Measurements from ENCODE around the gene CFC1B. TPM values are rescaled to one million over a fixed set of nuclear protein-coding genes. Genes with fewer than 3 reads are reported as not detected.
A peak's percentile ranks its signal among the peaks of the same experiment; 100 is the strongest.
"Not testable (repeated sequence)": the region's sequence is repeated elsewhere in the genome, so short reads cannot be mapped to it uniquely, and the experiment has no call there.

Gene CFC1B
- total and polyA plus RNA-seq, 2 experiments from 2014 or later = not detected

DNA sequence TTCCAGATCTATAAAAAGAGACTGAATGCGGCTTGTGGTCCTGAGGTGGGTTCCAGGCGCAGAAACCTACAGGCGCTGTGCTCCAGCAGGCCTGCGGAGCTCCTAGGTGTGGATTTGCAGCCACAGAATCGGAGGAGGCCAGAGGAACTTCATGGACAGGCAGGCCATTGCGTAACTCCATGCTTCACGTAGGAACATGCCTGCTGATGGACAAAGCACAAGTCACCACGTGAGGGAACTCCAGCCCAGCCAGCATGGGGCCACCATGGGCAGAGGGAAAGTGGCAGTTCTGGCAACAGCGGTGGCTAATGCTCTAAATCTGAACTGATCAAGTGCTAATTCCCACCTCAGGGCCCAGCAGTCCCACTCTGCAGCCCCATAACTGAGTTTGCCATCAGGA, 17.2 kb downstream of the CFC1B start:
- H3K4me3 Mint-ChIP-seq; H3K27ac Mint-ChIP-seq; H3K27ac ChIP-seq (ENCODE audit: low read depth); H3K27me3 ChIP-seq (ENCODE audit: insufficient read depth); H3K4me3 ChIP-seq; H2AFZ ChIP-seq; H3K4me2 ChIP-seq; H3K9me3 Mint-ChIP-seq; H3K4me1 Mint-ChIP-seq; DNase-seq (ENCODE audit: low spot score); H3K4me1 ChIP-seq (ENCODE audit: insufficient read depth); H3K9me2 ChIP-seq (ENCODE audit: insufficient read depth); H3K27me3 Mint-ChIP-seq (ENCODE audit: insufficient read depth, low read depth, poor library complexity); H3K36me3 ChIP-seq (ENCODE audit: insufficient read depth); H3F3A ChIP-seq (replicated peaks; ENCODE audit: low read depth); H3K36me3 Mint-ChIP-seq (ENCODE audit: low read depth); H4K20me1 ChIP-seq (replicated peaks; ENCODE audit: insufficient read depth); H3K79me2 ChIP-seq (replicated peaks; ENCODE audit: insufficient read depth); ATAC-seq: not testable (repeated sequence)

DNA sequence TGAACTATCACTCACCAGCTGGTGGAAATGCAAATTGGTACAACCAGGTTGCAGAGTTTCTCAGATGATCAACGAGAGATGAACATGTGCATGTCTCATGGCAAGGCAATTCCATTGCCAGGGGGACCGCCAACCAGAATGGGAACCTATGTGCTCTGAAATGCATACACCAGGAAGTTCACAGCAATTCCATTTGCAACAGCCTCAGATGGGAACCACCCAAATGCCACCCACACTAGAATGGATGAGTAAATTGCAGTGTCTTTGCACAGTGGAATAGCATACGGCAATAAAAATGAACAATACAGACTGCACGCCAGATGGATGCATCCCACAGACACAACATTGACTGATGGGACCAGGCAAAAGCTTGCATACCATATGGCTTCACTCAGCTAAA, 21.8 kb downstream of the CFC1B start:
- not testable (repeated sequence) for H3K4me1 ChIP-seq (ENCODE audit: insufficient read depth); ATAC-seq; H3K27me3 ChIP-seq (ENCODE audit: insufficient read depth); H3K27me3 Mint-ChIP-seq (ENCODE audit: insufficient read depth, low read depth, poor library complexity); H3K9me3 Mint-ChIP-seq; H3K79me2 ChIP-seq (replicated peaks; ENCODE audit: insufficient read depth); H3K4me3 ChIP-seq; H3K27ac Mint-ChIP-seq; H3K36me3 ChIP-seq (ENCODE audit: insufficient read depth); H3K4me3 Mint-ChIP-seq; H3K27ac ChIP-seq (ENCODE audit: low read depth); H3F3A ChIP-seq (replicated peaks; ENCODE audit: low read depth); H3K4me2 ChIP-seq; H4K20me1 ChIP-seq (replicated peaks; ENCODE audit: insufficient read depth); H3K9me2 ChIP-seq (ENCODE audit: insufficient read depth); H3K36me3 Mint-ChIP-seq (ENCODE audit: low read depth); H3K4me1 Mint-ChIP-seq; DNase-seq (ENCODE audit: low spot score); H2AFZ ChIP-seq

DNA sequence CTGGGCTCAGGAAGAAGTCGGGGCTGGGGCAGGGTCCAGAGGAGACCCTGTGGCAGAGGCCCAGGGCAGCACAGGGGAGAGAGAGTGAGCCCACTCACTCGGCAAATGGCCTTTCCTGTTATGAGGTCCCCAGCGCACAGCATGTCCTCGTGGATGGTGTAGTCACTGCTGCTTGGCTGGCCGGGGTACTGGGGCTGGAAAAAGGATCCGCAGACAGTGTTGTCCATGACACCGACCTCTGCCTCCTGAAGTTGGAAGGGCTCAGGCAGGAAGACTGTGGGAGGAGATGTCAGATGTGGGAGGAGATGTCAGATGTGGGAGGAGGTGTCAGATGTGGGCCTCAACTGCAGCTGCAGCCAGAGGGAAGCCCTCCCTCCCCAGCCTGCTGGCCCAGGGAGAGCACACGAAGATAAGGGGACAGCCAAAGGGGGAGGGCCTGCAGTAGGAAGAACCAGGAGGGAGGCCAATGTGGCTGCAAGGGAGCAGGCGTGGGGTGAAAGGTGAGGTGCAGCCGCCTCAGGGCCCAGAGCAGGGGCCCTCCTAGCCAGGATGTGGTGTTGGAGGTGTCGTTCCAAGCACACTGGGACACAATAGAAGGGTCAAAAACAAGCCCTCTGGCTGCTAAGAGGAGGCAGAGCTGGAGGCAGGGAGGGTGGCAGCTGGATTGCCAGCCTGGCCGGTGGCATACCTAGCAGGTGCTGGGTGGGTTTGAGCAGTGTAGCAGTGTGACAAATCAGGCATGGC, 22.9 kb downstream of the CFC1B start:
- not testable (repeated sequence) for H3K9me3 Mint-ChIP-seq; H3K4me2 ChIP-seq; H3K36me3 Mint-ChIP-seq (ENCODE audit: low read depth); H2AFZ ChIP-seq; ATAC-seq; H3K36me3 ChIP-seq (ENCODE audit: insufficient read depth); H3K79me2 ChIP-seq (replicated peaks; ENCODE audit: insufficient read depth); H3K4me3 ChIP-seq; H3K4me1 Mint-ChIP-seq; H3K27ac Mint-ChIP-seq; H3K4me3 Mint-ChIP-seq; H4K20me1 ChIP-seq (replicated peaks; ENCODE audit: insufficient read depth); DNase-seq (ENCODE audit: low spot score); H3K27me3 ChIP-seq (ENCODE audit: insufficient read depth); H3K27ac ChIP-seq (ENCODE audit: low read depth); H3K4me1 ChIP-seq (ENCODE audit: insufficient read depth); H3K9me2 ChIP-seq (ENCODE audit: insufficient read depth); H3F3A ChIP-seq (replicated peaks; ENCODE audit: low read depth); H3K27me3 Mint-ChIP-seq (ENCODE audit: insufficient read depth, low read depth, poor library complexity)

DNA sequence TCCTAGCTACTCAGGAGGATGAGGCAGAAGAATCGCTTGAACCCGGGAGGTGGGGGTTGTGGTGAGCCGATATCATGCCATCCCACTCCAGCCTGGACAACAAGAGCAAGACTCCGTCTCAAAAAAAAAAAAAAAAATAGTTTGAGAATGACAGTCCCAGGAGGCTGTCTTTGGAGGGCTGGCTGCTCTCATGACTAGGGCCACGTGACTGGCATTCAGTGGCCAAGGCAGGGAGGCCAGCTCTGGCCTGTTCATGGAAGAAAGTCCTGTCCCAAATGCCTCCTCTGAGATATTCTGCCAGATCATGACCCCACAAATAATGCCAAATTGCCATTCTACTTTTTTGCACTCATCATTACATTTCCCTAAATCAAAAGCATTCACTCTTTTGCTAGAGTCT, 24.0 kb downstream of the CFC1B start:
- ATAC-seq, H3K4me1 Mint-ChIP-seq: not testable (repeated sequence)

DNA sequence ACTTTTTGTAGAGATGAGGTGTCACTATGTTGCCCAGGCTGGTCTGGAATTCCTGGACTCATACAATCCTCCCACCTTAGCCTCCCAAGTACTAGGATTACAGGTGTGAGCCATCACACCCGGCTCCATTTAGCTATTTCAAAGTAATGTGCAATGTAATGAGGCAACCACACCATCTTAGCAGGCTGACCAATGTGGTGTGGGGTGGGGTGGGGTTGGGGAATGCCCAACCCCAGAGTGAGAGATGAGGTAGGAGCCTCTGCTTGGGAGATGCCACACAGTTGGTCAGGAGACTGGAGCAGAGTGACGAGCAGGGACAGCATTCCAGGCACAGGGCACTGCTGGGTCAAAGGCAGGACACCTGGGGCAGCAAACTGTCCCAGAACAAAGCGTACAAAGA, 27.4 kb downstream of the CFC1B start:
- not testable (repeated sequence) for H3K4me3 ChIP-seq; H3K27me3 ChIP-seq (ENCODE audit: insufficient read depth); H2AFZ ChIP-seq; H3K36me3 ChIP-seq (ENCODE audit: insufficient read depth); ATAC-seq; H3K79me2 ChIP-seq (replicated peaks; ENCODE audit: insufficient read depth); H3F3A ChIP-seq (replicated peaks; ENCODE audit: low read depth); H3K4me3 Mint-ChIP-seq; H3K27ac Mint-ChIP-seq; DNase-seq (ENCODE audit: low spot score); H3K4me2 ChIP-seq; H3K9me3 Mint-ChIP-seq; H3K36me3 Mint-ChIP-seq (ENCODE audit: low read depth); H3K9me2 ChIP-seq (ENCODE audit: insufficient read depth); H3K4me1 Mint-ChIP-seq; H4K20me1 ChIP-seq (replicated peaks; ENCODE audit: insufficient read depth); H3K27me3 Mint-ChIP-seq (ENCODE audit: insufficient read depth, low read depth, poor library complexity); H3K27ac ChIP-seq (ENCODE audit: low read depth); H3K4me1 ChIP-seq (ENCODE audit: insufficient read depth)

More for the DNA sequence above, 24.0 kb downstream of the CFC1B start:
- not testable (repeated sequence) for H2AFZ ChIP-seq; H3K9me2 ChIP-seq (ENCODE audit: insufficient read depth); H3K4me3 Mint-ChIP-seq; H3K9me3 Mint-ChIP-seq; H3K4me1 ChIP-seq (ENCODE audit: insufficient read depth); H3K27ac ChIP-seq (ENCODE audit: low read depth); H3K27me3 Mint-ChIP-seq (ENCODE audit: insufficient read depth, low read depth, poor library complexity); DNase-seq (ENCODE audit: low spot score); H3K79me2 ChIP-seq (replicated peaks; ENCODE audit: insufficient read depth); H3K27me3 ChIP-seq (ENCODE audit: insufficient read depth); H3K27ac Mint-ChIP-seq; H3K36me3 Mint-ChIP-seq (ENCODE audit: low read depth); H3K36me3 ChIP-seq (ENCODE audit: insufficient read depth); H3K4me2 ChIP-seq; H4K20me1 ChIP-seq (replicated peaks; ENCODE audit: insufficient read depth); H3F3A ChIP-seq (replicated peaks; ENCODE audit: low read depth); H3K4me3 ChIP-seq

DNA sequence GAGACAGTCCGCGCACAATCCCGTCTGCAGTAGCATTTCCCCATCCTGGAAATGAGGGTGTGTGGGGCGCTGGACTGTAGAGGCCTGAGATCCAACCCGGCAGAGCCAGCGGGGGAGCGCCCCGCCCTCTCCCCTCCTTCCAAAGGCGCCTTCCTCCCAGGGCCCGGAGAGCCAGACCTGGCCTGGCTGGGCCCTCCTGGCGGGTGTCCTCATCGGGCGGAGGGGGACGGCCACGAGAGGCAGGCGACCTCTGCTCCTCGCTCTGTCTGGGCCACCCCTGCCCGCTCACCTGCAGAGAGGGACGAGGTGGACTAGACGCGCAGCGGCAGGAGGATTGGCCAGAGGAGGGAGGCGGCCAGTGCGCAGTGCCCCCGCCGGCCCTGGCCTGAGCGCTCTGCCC, 28.5 kb downstream of the CFC1B start:
- H3K4me1 Mint-ChIP-seq; H3K4me2 ChIP-seq; H3K79me2 ChIP-seq (replicated peaks; ENCODE audit: insufficient read depth); H3K4me3 ChIP-seq; H3K36me3 ChIP-seq (ENCODE audit: insufficient read depth); H3K27ac ChIP-seq (ENCODE audit: low read depth); DNase-seq (ENCODE audit: low spot score); H2AFZ ChIP-seq; H3K27ac Mint-ChIP-seq; H3K4me1 ChIP-seq (ENCODE audit: insufficient read depth); H3K27me3 Mint-ChIP-seq (ENCODE audit: insufficient read depth, low read depth, poor library complexity); H3K27me3 ChIP-seq (ENCODE audit: insufficient read depth); H3F3A ChIP-seq (replicated peaks; ENCODE audit: low read depth); H4K20me1 ChIP-seq (replicated peaks; ENCODE audit: insufficient read depth); H3K36me3 Mint-ChIP-seq (ENCODE audit: low read depth); H3K4me3 Mint-ChIP-seq; H3K9me3 Mint-ChIP-seq; H3K9me2 ChIP-seq (ENCODE audit: insufficient read depth): not testable (repeated sequence)
- ATAC-seq = peak; percentile 65

DNA sequence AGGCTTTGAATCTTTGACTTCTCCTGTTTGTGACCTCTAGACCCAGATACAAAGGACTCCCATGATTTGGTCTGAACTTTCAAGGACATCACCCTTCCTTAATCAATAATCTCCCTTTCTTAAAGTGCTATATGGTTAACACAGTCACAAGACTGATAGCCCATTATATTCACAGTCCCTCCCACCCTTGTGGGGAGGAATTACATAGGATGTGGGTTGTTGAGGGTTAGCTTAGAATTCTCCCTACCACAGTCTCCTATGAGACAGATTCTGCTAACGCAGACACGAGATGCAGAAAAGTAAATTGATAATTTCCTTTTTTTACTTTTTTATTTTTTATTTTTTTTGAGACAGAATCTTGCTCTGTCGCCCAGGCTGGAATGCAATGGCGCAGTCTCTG, 33.2 kb downstream of the CFC1B start:
- not testable (repeated sequence) for H3K4me1 Mint-ChIP-seq; H3K27me3 Mint-ChIP-seq (ENCODE audit: insufficient read depth, low read depth, poor library complexity); H3K79me2 ChIP-seq (replicated peaks; ENCODE audit: insufficient read depth); H3K9me2 ChIP-seq (ENCODE audit: insufficient read depth); H3K27me3 ChIP-seq (ENCODE audit: insufficient read depth); H3K4me3 ChIP-seq; H3K4me2 ChIP-seq; H3F3A ChIP-seq (replicated peaks; ENCODE audit: low read depth); H3K4me1 ChIP-seq (ENCODE audit: insufficient read depth); H3K27ac Mint-ChIP-seq; ATAC-seq; H3K36me3 ChIP-seq (ENCODE audit: insufficient read depth); H3K9me3 Mint-ChIP-seq; H3K4me3 Mint-ChIP-seq; H3K36me3 Mint-ChIP-seq (ENCODE audit: low read depth); H4K20me1 ChIP-seq (replicated peaks; ENCODE audit: insufficient read depth); H3K27ac ChIP-seq (ENCODE audit: low read depth); DNase-seq (ENCODE audit: low spot score); H2AFZ ChIP-seq

All from GM23338 (cell line).